DND-41 (cell line): ENCODE measurements around the gene NGDN.

ENCODE experiments used
- ATAC-seq: fragments of 200-7000 bp; cut with Tn5 transposase; 3 replicates; pipeline ENCODE4 v1.9.1; 2021; ENCODE audit warnings: low read depth; ENCODE audit not compliant: insufficient read depth
- DNase-seq: peaks from one replicate; pipeline ENCODE4 v3.0.0-alpha.2; 2020
- H2AFZ ChIP-seq: 2 replicates; pipeline ENCODE4 v1.6.0; 2012; ENCODE audit warnings: low read depth, low read length
- H3K27ac ChIP-seq: 2 replicates; pipeline ENCODE4 v1.5.1; 2012; ENCODE audit warnings: low read length, inconsistent platforms
- H3K27me3 ChIP-seq: fragments of 200-600 bp; sonication (generic); 2 replicates; pipeline ENCODE4 v1.6.0; 2012; ENCODE audit warnings: low read length, mild to moderate bottlenecking, inconsistent platforms; ENCODE audit not compliant: insufficient read depth, poor library complexity
- H3K36me3 ChIP-seq: 2 replicates; pipeline ENCODE4 v1.5.1; 2012; ENCODE audit warnings: low read length, inconsistent platforms; ENCODE audit not compliant: insufficient read depth
- H3K4me1 ChIP-seq: 2 replicates; pipeline ENCODE4 v1.5.1; 2012; ENCODE audit warnings: mild to moderate bottlenecking, low read length; ENCODE audit not compliant: insufficient read depth
- H3K4me2 ChIP-seq: 2 replicates; pipeline ENCODE4 v1.6.0; 2012; ENCODE audit warnings: mild to moderate bottlenecking, moderate library complexity, low read length, inconsistent platforms; ENCODE audit not compliant: insufficient read depth
- H3K4me3 ChIP-seq, 2 experiments: fragments of 200-600 bp in 1 of 2; shearing (Covaris generic) in 1 of 2; 2 replicates each; pipeline ENCODE4 v1.5.1; 2012 to 2016; ENCODE audit warnings: inconsistent platforms in 2 of 2, low read length in 2 of 2, mild to moderate bottlenecking in 2 of 2, low read depth in 1 of 2, moderate library complexity in 1 of 2
- H3K79me2 ChIP-seq: 2 replicates; pipeline ENCODE4 v1.6.0; 2012; ENCODE audit warnings: low read length, inconsistent platforms; ENCODE audit not compliant: insufficient read depth
- H3K9ac ChIP-seq: 2 replicates; pipeline ENCODE4 v1.6.0; 2012; ENCODE audit warnings: low read depth, mild to moderate bottlenecking, inconsistent platforms, low read length, moderate library complexity
- H3K9me3 ChIP-seq: 2 replicates; pipeline ENCODE4 v1.5.1; 2012; ENCODE audit warnings: low read length, moderate library complexity, mild to moderate bottlenecking, inconsistent platforms; ENCODE audit not compliant: insufficient read depth, severe bottlenecking
- H4K20me1 ChIP-seq: 2 replicates; pipeline ENCODE4 v1.6.0; 2012; ENCODE audit warnings: low read length; ENCODE audit not compliant: insufficient read depth
- EZH2 ChIP-seq: IDR thresholded peaks from 3 replicates; pipeline ENCODE4 v1.6.1; 2012; ENCODE audit warnings: borderline replicate concordance, low read depth, mild to moderate bottlenecking, moderate library complexity, low read length, inconsistent platforms; ENCODE audit not compliant: severe bottlenecking
- TF ChIP-seq, protein P1 (sequence below): IDR thresholded peaks from 2 replicates; pipeline ENCODE4 v1.5.1; 2012; ENCODE audit warnings: borderline replicate concordance, low read length, moderate library complexity, mild to moderate bottlenecking; ENCODE audit not compliant: poor library complexity, severe bottlenecking; ENCODE audit errors: extremely low read depth

The NGDN gene

DNA sequence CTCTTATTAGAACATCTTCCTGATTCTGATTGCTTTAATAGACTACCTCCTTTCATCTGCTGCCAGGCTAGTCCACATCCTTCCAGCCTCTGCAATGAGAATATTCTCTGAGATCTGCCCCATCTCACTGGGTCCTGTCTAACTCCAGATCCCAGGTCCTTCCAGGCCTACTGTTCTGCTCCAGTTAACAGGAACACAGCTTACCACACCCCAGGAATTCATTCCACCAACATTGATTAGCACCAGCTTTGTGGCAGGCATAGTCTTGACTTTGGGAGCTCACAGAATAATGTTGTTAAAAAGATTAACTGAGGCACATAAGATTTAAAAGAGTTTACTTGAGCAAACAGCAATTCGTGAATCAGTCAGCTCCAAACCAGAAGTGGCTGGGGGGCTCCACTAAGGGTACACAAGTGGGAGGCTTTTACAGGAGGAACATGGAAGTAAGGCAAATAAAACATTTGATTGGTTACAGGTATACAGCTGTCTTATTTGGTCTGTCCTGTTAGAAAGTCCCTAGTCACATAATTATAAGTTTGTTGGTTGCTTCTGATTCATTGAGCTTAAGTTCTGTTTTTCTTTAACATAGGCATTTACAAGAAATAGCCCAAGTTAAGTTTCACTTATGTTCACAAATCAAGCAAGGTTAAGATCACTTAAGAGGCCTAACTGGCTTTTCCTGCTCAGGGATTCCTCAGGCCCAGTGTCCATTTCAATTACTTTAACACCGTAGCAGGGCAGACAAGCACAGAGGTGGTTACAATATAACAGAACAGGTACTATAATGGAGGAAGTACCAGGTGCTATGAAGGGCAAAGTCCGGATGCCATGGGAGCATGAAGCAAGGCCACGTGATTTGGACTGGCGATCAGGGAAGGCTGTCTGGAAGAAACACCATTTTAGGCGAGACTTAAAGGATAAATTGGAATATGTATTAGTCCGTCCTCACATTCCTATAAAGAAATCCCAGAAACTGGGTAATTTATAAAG is 21.8 kb upstream of the NGDN start:
- Histone ChIP-seq H3K79me2 (no peaks in the 10 kb centered on the region), H4K20me1 (no peaks in the 10 kb centered on the region), H3K36me3 (no peaks in the 10 kb centered on the region), H3K4me3 (no peak overlapping the region), H2AFZ (no peak overlapping the region), H3K27me3 (peaks cover 18% of the 10 kb centered on the region), H3K4me1 (no peaks in the 10 kb centered on the region), H3K27ac (no peak overlapping the region), H3K4me2 (no peak overlapping the region), H3K9me3 (no peaks in the 10 kb centered on the region), H3K9ac (no peak overlapping the region)
- TF ChIP-seq, protein P1, sequence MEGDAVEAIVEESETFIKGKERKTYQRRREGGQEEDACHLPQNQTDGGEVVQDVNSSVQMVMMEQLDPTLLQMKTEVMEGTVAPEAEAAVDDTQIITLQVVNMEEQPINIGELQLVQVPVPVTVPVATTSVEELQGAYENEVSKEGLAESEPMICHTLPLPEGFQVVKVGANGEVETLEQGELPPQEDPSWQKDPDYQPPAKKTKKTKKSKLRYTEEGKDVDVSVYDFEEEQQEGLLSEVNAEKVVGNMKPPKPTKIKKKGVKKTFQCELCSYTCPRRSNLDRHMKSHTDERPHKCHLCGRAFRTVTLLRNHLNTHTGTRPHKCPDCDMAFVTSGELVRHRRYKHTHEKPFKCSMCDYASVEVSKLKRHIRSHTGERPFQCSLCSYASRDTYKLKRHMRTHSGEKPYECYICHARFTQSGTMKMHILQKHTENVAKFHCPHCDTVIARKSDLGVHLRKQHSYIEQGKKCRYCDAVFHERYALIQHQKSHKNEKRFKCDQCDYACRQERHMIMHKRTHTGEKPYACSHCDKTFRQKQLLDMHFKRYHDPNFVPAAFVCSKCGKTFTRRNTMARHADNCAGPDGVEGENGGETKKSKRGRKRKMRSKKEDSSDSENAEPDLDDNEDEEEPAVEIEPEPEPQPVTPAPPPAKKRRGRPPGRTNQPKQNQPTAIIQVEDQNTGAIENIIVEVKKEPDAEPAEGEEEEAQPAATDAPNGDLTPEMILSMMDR = no peak
- TF ChIP-seq EZH2 = no peak
- ATAC-seq (no peak), DNase-seq (no peak)

DNA sequence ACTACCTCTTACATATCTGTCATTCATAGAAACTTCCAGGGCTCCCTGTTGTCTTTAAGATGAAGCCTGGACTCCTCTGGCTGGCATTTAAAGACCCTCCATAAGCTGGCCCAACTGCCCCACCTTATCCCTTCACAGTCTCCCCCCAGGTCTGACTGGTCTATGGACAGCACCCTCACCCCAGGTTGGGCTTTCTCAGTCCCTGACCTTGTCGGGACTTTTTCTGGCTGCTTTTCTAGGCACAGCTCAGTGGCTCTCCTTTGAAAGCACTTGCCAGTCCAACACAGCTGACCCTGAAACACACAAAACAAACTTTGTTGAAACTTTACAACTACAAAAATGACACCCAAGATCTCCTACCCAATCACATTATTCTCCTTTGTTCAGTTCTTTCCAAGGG is 20.2 kb upstream of the NGDN start:
- no peaks in the 10 kb centered on the region for H3K4me1 ChIP-seq

DNA sequence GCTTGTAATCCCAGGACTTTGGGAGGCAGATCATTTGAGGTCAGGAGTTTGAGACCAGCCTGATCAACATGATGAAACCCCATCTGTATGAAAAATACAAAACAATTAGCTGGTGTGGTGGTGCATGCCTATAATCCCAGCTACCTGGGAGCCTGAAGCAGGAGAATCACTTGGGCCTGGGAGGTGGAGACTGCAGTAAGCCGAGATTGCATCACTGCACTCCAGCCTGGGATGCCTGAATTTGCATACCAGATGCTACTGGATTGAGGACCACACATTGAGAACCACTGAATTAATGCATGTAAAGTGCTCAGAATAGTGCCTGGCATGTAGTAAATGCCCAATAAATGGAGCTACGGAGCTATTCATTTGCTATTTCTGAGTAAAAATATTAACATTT is 19.1 kb upstream of the NGDN start:
- Histone ChIP-seq H3K27ac (no peak overlapping the region), H3K9ac (no peak overlapping the region), H3K9me3 (no peaks in the 10 kb centered on the region), H3K36me3 (no peaks in the 10 kb centered on the region), H3K4me3 (no peak overlapping the region), H4K20me1 (no peaks in the 10 kb centered on the region), H2AFZ (no peak overlapping the region), H3K79me2 (no peaks in the 10 kb centered on the region), H3K4me2 (no peak overlapping the region), H3K27me3 (peaks cover 4% of the 10 kb centered on the region), H3K4me1 (no peaks in the 10 kb centered on the region)
- DNase-seq = no peak
- ATAC-seq = no peak
- TF ChIP-seq EZH2 = no peak
- TF ChIP-seq, protein P1 = no peak

More for the DNA sequence above, 20.2 kb upstream of the NGDN start:
- ATAC-seq (no peak), DNase-seq (no peak)
- no peaks in the 10 kb centered on the region for H3K36me3 ChIP-seq
- H3K4me2 ChIP-seq = no peak overlapping the region
- no peak overlapping the region for H3K9ac ChIP-seq
- peaks cover 5% of the 10 kb centered on the region for H3K27me3 ChIP-seq
- H3K9me3 ChIP-seq = no peaks in the 10 kb centered on the region
- TF ChIP-seq EZH2 = no peak
- TF ChIP-seq, protein P1 = no peak
- H3K79me2 ChIP-seq = no peaks in the 10 kb centered on the region
- H4K20me1 ChIP-seq = no peaks in the 10 kb centered on the region
- H2AFZ ChIP-seq = no peak overlapping the region
- H3K4me3 ChIP-seq = no peak overlapping the region
- H3K27ac ChIP-seq = no peak overlapping the region
